ENCODE data around the gene HK3. TPM values are rescaled to one million over a fixed set of nuclear protein-coding genes. Genes with fewer than 3 reads are reported as not detected.

HK3 gene
- total and polyA plus RNA-seq, 2 of the 8 experiments (the other 6 are each of a cell fraction or from before 2014, with no cell fraction given): not detected

DNA sequence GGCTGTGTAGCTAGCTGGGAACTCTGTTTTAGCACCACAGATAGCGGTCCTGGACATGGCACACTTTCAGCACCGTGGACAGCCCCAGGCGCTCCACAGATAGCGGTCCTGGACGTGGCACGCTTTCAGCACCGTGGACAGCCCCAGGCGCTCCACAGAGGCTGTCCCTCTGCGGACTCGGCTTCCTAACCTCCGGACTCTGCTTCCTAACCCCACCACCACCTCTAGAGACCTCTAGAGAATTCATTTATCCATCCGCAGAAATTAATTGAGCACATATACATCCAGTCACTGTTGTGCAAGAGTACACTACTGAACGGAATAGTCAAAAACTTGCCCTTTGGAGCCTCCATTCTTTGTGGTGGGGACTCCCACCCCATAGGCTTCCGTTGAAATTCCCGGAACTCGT is 61.4 kb downstream of the HK3 start:
- Histone ChIP-seq H2BK20ac (ENCODE audit: low read length) (no peak overlapping the region), H3K56ac (replicated peaks; ENCODE audit: insufficient read length, low read depth, low read length) (no peak overlapping the region), H3K27me3 (replicated peaks in 1 of 4; ENCODE audit: control insufficient read depth in 3 of 4, extremely low read depth in 1 of 4, insufficient read depth in 3 of 4, low read length in 3 of 4) (peaks cover 0 to 20% (median 5%) of the 10 kb centered on the region in 4 experiments; a peak in 4 of 7 replicates), H4K5ac (ENCODE audit: insufficient read length, low read depth, low read length) (no peak overlapping the region), H3K9ac (replicated peaks in 1 of 4; ENCODE audit: extremely low read depth in 1 of 4, low read depth in 3 of 4, low read length in 3 of 4) (no peak overlapping the region), H4K20me1 (replicated peaks in 1 of 2; ENCODE audit: control insufficient read depth in 1 of 2, insufficient read depth in 2 of 2, low read length in 2 of 2) (peaks cover 14 to 26% of the 10 kb centered on the region in 2 experiments), H4K91ac (replicated peaks; ENCODE audit: insufficient read length, low read length) (no peak overlapping the region), H2BK15ac (ENCODE audit: low read length) (no peak overlapping the region), H2BK5ac (ENCODE audit: low read depth, low read length) (no peak overlapping the region), H3K27ac (ENCODE audit: low read depth, low read length) (no peak overlapping the region), H2AFZ (ENCODE audit: low read length) (no peak overlapping the region), H3K79me1 (ENCODE audit: low read depth, low read length) (no peaks in the 10 kb centered on the region; the same call in 1 of the 2 replicates), H3K23ac (ENCODE audit: insufficient read length) (no peak overlapping the region), H2AK5ac (ENCODE audit: low read depth, low read length) (no peak overlapping the region), H3K18ac (ENCODE audit: extremely low read depth, low read length) (no peak overlapping the region), H3K23me2 (ENCODE audit: low read depth, low read length) (no peaks in the 10 kb centered on the region), H3K9me3 (ENCODE audit: insufficient read depth in 2 of 2, low read depth in 1 of 2, low read length in 1 of 2) (no peaks in the 10 kb centered on the region), H3K79me2 (ENCODE audit: control insufficient read depth in 1 of 2, insufficient read depth in 2 of 2, low read length in 2 of 2) (no peaks in the 10 kb centered on the region), H3K4ac (replicated peaks; ENCODE audit: insufficient read length, low read depth, low read length) (no peak overlapping the region), H4K8ac (ENCODE audit: extremely low read depth, insufficient read depth, low read length) (no peak overlapping the region), H3K14ac (ENCODE audit: insufficient read length) (no peak overlapping the region), H3K4me3 (ENCODE audit: extremely low read depth in 1 of 4, insufficient read depth in 2 of 4, low read depth in 3 of 4, low read length in 4 of 4) (no peak overlapping the region), H2BK120ac (replicated peaks; ENCODE audit: low read depth, low read length) (no peak overlapping the region), H2BK12ac (ENCODE audit: low read depth, low read length) (no peak overlapping the region), H3K4me1 (replicated peaks in 1 of 4; ENCODE audit: control insufficient read depth in 3 of 4, insufficient read depth in 4 of 4, low read length in 3 of 4) (peaks cover 0 to 10% (median 5%) of the 10 kb centered on the region in 4 experiments; a peak in 6 of 7 replicates), H3K4me2 (ENCODE audit: insufficient read depth in 1 of 2, low read depth in 2 of 2, low read length in 2 of 2) (no peak overlapping the region), H3K36me3 (ENCODE audit: control insufficient read depth in 2 of 4, insufficient read depth in 4 of 4, low read length in 3 of 4) (no peaks in the 10 kb centered on the region)
- WGBS, 2 experiments (ENCODE audit: extremely low coverage in 1 of 2, insufficient coverage in 1 of 2, insufficient read length in 1 of 2, insufficient replicate concordance in 2 of 2, low coverage in 1 of 2, low lambda C conversion rate in 2 of 2, missing lambda C conversion rate in 1 of 2): 25% methylated on average over 16 of the region's 16 CpGs; no CpG with 5 or more reads in 1 of the 2 experiments
- POLR2A ChIA-PET (ENCODE audit: partially characterized antibody): interaction anchor here (0.6 to 1.2 kb wide), 3 partner anchors 29 to 486 kb away, joined by 3 read pairs; no protein-coding TSS in a partner anchor
- DNase-seq (ENCODE audit: low read depth in 1 of 2, low spot score in 2 of 2) (peak; percentile 41 to 95), FAIRE-seq (peak; percentile 28)
- CTCF ChIA-PET (ENCODE audit: partially characterized antibody): interaction anchor here (0.9 to 4.3 kb wide), 5 partner anchors 11 to 177 kb away, joined by 3 to 17 read pairs (median 7); no protein-coding TSS in a partner anchor
- peak; percentile 99 for TF ChIP-seq KDM1A (IDR thresholded peaks at IDR 0.05; ENCODE audit: borderline replicate concordance, low read length)
- TF ChIP-seq GABPA (IDR thresholded peaks at IDR 0.05; ENCODE audit: borderline replicate concordance, insufficient read depth, low read length): peak; percentile 85
- TF ChIP-seq CHD1 (IDR thresholded peaks at IDR 0.05; ENCODE audit: low read depth, low read length): no peak
- no peak for TF ChIP-seq SIRT6 (IDR thresholded peaks at IDR 0.05; ENCODE audit: low read length)
- TF ChIP-seq BCL11A (IDR thresholded peaks at IDR 0.05; ENCODE audit: low read depth in 2 of 2, low read length in 2 of 2): no peak
- TF ChIP-seq, protein P1, sequence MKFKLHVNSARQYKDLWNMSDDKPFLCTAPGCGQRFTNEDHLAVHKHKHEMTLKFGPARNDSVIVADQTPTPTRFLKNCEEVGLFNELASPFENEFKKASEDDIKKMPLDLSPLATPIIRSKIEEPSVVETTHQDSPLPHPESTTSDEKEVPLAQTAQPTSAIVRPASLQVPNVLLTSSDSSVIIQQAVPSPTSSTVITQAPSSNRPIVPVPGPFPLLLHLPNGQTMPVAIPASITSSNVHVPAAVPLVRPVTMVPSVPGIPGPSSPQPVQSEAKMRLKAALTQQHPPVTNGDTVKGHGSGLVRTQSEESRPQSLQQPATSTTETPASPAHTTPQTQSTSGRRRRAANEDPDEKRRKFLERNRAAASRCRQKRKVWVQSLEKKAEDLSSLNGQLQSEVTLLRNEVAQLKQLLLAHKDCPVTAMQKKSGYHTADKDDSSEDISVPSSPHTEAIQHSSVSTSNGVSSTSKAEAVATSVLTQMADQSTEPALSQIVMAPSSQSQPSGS (IDR thresholded peaks at IDR 0.05; ENCODE audit: low read length): 0 out of 2 replicates have a peak, but pooled peaks have one; percentile 43
- no peak for TF ChIP-seq JUN (IDR thresholded peaks at IDR 0.05; ENCODE audit: low read depth, low read length)
- TF ChIP-seq CHD2 (IDR thresholded peaks at IDR 0.05; ENCODE audit: low read length): 0 out of 2 replicates have a peak, but pooled peaks have one; percentile 21
- peak; percentile 100 for TF ChIP-seq SIN3A (conservative IDR thresholded peaks at IDR 0.05 in 1 of 2, IDR thresholded peaks at IDR 0.05 in 1 of 2; ENCODE audit: low read depth in 1 of 2, low read length in 2 of 2)

Measured in H1 (cell line).